Mesendoderm (in vitro differentiated cells): ENCODE data around the gene TAAR8.
"Not testable (repeated sequence)": the region's sequence is repeated elsewhere in the genome, so short reads cannot be mapped to it uniquely, and the experiment has no call there.

Experiments
- DNase-seq: peaks from one replicate; pipeline ENCODE4 v3.0.0; 2013
- H2AK5ac ChIP-seq: 2 replicates; pipeline ENCODE4 v1.6.1; 2013; ENCODE audit warnings: low read length, inconsistent platforms
- H2BK120ac ChIP-seq: 2 replicates; pipeline ENCODE4 v1.6.1; 2013; ENCODE audit warnings: low read depth, mild to moderate bottlenecking, low read length, moderate library complexity, mixed read lengths
- H2BK15ac ChIP-seq: replicated peaks from 2 replicates; pipeline ENCODE4 v1.6.1; 2013; ENCODE audit warnings: low read depth, mild to moderate bottlenecking, moderate library complexity
- H2BK5ac ChIP-seq: 2 replicates; pipeline ENCODE4 v1.6.1; 2013; ENCODE audit warnings: low read length, inconsistent platforms
- H3K18ac ChIP-seq: 2 replicates; pipeline ENCODE4 v1.6.1; 2013; ENCODE audit warnings: mild to moderate bottlenecking, low read length, mixed read lengths
- H3K23ac ChIP-seq: one replicate; pipeline ENCODE4 v1.6.1; 2013; ENCODE audit warnings: low read length
- H3K27ac ChIP-seq: 2 replicates; pipeline ENCODE4 v1.5.1; 2013; ENCODE audit warnings: low read depth, mild to moderate bottlenecking, inconsistent platforms, low read length, moderate library complexity
- H3K27me3 ChIP-seq: 2 replicates; pipeline ENCODE4 v1.6.1; 2013; ENCODE audit warnings: low read length, control low read depth, mild to moderate bottlenecking, inconsistent platforms; ENCODE audit not compliant: insufficient read depth, poor library complexity
- H3K36me3 ChIP-seq: 2 replicates; pipeline ENCODE4 v1.6.1; 2013; ENCODE audit warnings: low read length, inconsistent platforms; ENCODE audit not compliant: control insufficient read depth, insufficient read depth
- H3K4ac ChIP-seq: one replicate; pipeline ENCODE4 v1.6.1; 2013; ENCODE audit warnings: low read depth, mild to moderate bottlenecking, low read length, moderate library complexity
- H3K4me1 ChIP-seq: 2 replicates; pipeline ENCODE4 v1.6.1; 2013; ENCODE audit warnings: low read depth, low read length, inconsistent platforms; ENCODE audit not compliant: control insufficient read depth
- H3K4me2 ChIP-seq: 2 replicates; pipeline ENCODE4 v1.6.1; 2013; ENCODE audit warnings: low read length
- H3K4me3 ChIP-seq: 2 replicates; pipeline ENCODE4 v1.5.1; 2013; ENCODE audit warnings: mild to moderate bottlenecking, low read length
- H3K56ac ChIP-seq: one replicate; pipeline ENCODE4 v1.6.1; 2013; ENCODE audit warnings: low read length
- H3K79me1 ChIP-seq: 2 replicates; pipeline ENCODE4 v1.6.1; 2013; ENCODE audit warnings: low read length, inconsistent platforms
- H3K79me2 ChIP-seq: 2 replicates; pipeline ENCODE4 v1.6.1; 2013; ENCODE audit warnings: mild to moderate bottlenecking, low read length; ENCODE audit not compliant: control insufficient read depth, insufficient read depth
- H3K9ac ChIP-seq: 2 replicates; pipeline ENCODE4 v1.6.1; 2013; ENCODE audit warnings: low read length, inconsistent platforms
- H4K5ac ChIP-seq: one replicate; pipeline ENCODE4 v1.6.1; 2013; ENCODE audit warnings: low read length
- H4K8ac ChIP-seq: one replicate; pipeline ENCODE4 v1.6.1; 2013; ENCODE audit warnings: low read depth, mild to moderate bottlenecking, control low read depth, low read length, moderate library complexity
- WGBS: extraction: QIAGEN DNeasy Blood & Tissue Kit; methylation state at CpG from one replicate; pipeline ENCODE4 v1.1.7; 2013; ENCODE audit warnings: low lambda C conversion rate, missing lambda C conversion rate; ENCODE audit not compliant: insufficient coverage; ENCODE audit errors: extremely low coverage; 5-methylcytosine and 5-hydroxymethylcytosine counted together

TAAR8 gene

DNA sequence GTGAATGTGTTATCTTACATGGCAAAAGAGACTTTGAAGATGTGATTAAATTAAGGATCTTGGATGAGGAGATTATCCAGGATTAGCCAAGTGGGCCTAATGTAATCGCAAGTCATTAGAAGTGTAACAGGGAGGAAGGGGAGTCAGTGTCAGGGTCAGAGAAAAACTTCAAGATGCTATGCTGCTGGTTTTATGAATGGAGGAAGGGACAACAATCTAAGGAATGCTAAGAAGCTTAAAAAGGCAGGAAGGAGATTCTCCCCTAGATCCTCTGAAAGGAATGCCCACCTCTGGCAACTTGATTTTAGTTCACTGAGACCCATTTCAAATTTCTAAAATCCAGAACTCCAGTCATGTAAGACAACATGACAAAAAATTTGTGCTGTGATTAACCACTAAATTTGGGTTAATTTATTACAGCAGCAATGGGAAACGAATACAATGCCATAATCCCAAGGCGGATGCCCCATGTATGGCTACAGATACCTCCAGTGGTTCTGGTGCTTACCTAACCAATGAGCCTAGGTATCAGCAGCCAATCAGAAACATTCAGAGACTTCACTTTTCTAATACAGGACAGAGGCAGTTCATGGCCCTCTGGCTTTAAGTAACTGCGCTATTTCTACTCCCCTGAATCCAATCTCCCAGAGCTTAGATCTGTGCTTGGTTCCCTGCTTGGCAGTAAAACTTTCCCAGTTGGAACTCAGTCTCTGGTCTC is 3.6 kb upstream of the TAAR8 start:
- Histone ChIP-seq H3K23ac (no peak overlapping the region), H3K27ac (no peak overlapping the region), H2AK5ac (no peak overlapping the region), H4K5ac (no peak overlapping the region), H4K8ac (no peak overlapping the region), H2BK120ac (no peak overlapping the region), H3K4ac (no peak overlapping the region), H3K56ac (no peak overlapping the region), H3K18ac (no peak overlapping the region), H3K27me3 (no peaks in the 10 kb centered on the region), H3K4me2 (no peak overlapping the region), H2BK5ac (no peak overlapping the region), H3K79me1 (no peaks in the 10 kb centered on the region), H3K4me3 (no peak overlapping the region), H3K4me1 (no peaks in the 10 kb centered on the region), H3K9ac (no peak overlapping the region), H3K79me2 (no peaks in the 10 kb centered on the region), H3K36me3 (no peaks in the 10 kb centered on the region), H2BK15ac (no peak overlapping the region)
- no CpG with 5 or more reads among the region's 4 CpGs for WGBS
- peak; percentile 74 for DNase-seq

DNA sequence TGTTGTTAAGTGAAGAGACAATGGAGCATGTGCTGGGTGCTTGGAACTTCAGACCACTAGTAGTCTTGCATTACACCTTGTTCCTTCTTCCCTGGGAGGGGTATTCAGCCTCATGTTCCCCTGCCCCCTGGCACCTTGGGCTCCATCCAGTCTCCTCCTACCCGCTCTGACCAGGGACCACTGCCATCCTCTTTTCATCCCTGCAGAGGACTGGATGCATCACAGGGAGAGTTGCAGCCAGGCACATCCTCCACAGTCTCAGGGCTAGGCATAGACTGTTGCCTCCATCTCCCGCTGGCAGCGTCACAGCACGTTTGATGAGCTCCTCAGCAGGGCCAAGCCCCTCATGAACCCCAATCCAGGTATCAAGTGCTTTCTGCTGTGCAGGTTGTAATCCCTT is 1.3 kb upstream of the TAAR8 start:
- no CpG with 5 or more reads among the region's 4 CpGs for WGBS
- Histone ChIP-seq H3K79me2 (no peaks in the 10 kb centered on the region), H3K4ac (no peak overlapping the region), H3K4me3 (no peak overlapping the region), H3K18ac (no peak overlapping the region), H3K36me3 (no peaks in the 10 kb centered on the region), H3K4me1 (no peaks in the 10 kb centered on the region), H3K27me3 (no peaks in the 10 kb centered on the region), H2BK5ac (no peak overlapping the region), H3K27ac (no peak overlapping the region), H2BK15ac (no peak overlapping the region), H3K4me2 (no peak overlapping the region), H4K8ac (no peak overlapping the region), H2AK5ac (no peak overlapping the region), H3K79me1 (no peaks in the 10 kb centered on the region), H3K23ac (no peak overlapping the region), H2BK120ac (no peak overlapping the region), H3K56ac (no peak overlapping the region), H3K9ac (no peak overlapping the region), H4K5ac (no peak overlapping the region)
- DNase-seq: no peak

DNA sequence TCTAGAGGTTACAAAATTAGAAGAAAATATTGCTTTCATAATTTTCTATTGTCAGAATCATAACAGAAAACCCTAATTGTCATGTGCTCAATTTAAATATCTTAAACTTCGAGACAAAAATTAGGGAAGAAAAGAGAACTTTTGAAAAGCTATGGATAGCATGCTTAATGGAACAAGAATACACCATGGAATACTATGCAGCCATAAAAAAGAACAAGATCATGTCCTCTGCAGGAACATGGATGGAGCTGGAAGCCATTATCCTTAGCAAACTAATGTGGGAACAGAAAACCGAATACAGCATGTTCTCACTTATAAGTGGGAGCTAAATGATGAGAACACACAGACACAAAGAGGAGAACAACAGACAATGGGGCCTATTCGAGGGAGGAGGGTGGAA is 7.6 kb downstream of the TAAR8 start:
- H3K27me3 ChIP-seq, H3K18ac ChIP-seq, H3K36me3 ChIP-seq, H3K23ac ChIP-seq, H2BK120ac ChIP-seq, H3K27ac ChIP-seq, H4K5ac ChIP-seq, H3K4me2 ChIP-seq, H4K8ac ChIP-seq, H3K4ac ChIP-seq, DNase-seq, H3K79me1 ChIP-seq, H2AK5ac ChIP-seq, H3K79me2 ChIP-seq, H3K56ac ChIP-seq, H3K9ac ChIP-seq, H2BK5ac ChIP-seq, H3K4me3 ChIP-seq, H2BK15ac ChIP-seq, H3K4me1 ChIP-seq: not testable (repeated sequence)
- no CpG with 5 or more reads among the region's 3 CpGs for WGBS

DNA sequence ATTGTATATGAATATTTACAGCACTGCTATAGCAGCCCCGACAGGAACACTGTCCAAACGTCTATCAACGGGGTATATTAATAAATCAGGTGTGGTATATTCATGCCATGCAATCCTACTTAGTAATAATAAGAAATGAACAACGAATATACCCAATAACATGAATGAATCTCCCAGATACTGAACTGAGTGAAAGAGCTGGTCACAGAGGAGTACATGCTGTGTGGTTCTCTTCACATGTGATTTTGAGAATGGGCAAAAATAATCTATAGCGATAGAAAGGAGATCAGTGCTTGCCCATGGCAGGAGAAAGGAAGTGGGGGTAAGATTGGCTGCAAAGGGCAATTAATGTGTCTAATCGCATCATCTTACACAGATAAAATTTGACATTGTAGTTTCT is 13.9 kb downstream of the TAAR8 start:
- Histone ChIP-seq H3K4me2 (no peak overlapping the region), H3K9ac (no peak overlapping the region), H3K4me3 (no peak overlapping the region), H3K36me3 (no peaks in the 10 kb centered on the region), H3K23ac (no peak overlapping the region), H3K4me1 (no peaks in the 10 kb centered on the region), H3K27me3 (no peaks in the 10 kb centered on the region), H3K4ac (no peak overlapping the region), H3K79me1 (no peaks in the 10 kb centered on the region), H3K56ac (no peak overlapping the region), H2BK120ac (no peak overlapping the region), H2AK5ac (no peak overlapping the region), H3K27ac (no peak overlapping the region), H3K18ac (no peak overlapping the region), H2BK5ac (no peak overlapping the region), H4K5ac (no peak overlapping the region), H3K79me2 (no peaks in the 10 kb centered on the region), H4K8ac (no peak overlapping the region), H2BK15ac (no peak overlapping the region)
- no peak for DNase-seq
- no CpG with 5 or more reads among the region's 6 CpGs for WGBS

DNA sequence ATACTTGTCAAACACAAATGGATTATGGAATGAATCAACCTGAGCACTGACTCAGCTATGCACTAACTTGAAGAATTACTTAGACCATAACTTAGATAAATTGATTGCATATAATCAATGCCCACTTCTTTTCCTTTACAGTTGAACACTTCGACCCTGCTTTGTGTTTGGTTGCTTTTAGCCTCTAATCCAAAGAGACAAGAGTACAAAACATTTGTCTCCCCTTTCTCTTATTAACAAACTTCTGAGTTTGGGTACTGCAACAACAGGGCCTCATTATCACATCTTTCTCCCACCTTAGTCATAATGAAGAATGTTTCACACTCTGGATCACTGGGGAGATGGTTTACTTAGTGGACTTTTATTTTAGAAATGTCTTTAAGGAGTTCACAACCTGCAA is 15.1 kb downstream of the TAAR8 start:
- Histone ChIP-seq H2BK15ac (no peak overlapping the region), H3K23ac (no peak overlapping the region), H3K27ac (no peak overlapping the region), H4K5ac (no peak overlapping the region), H3K4me3 (no peak overlapping the region), H3K4me1 (no peaks in the 10 kb centered on the region), H3K79me2 (no peaks in the 10 kb centered on the region), H2BK5ac (no peak overlapping the region), H3K4ac (no peak overlapping the region), H3K27me3 (no peaks in the 10 kb centered on the region), H2AK5ac (no peak overlapping the region), H3K79me1 (no peaks in the 10 kb centered on the region), H3K56ac (no peak overlapping the region), H3K9ac (no peak overlapping the region), H3K36me3 (no peaks in the 10 kb centered on the region), H4K8ac (no peak overlapping the region), H2BK120ac (no peak overlapping the region), H3K18ac (no peak overlapping the region), H3K4me2 (no peak overlapping the region)
- no peak for DNase-seq
- WGBS: no CpG with 5 or more reads among the region's 1 CpG

DNA sequence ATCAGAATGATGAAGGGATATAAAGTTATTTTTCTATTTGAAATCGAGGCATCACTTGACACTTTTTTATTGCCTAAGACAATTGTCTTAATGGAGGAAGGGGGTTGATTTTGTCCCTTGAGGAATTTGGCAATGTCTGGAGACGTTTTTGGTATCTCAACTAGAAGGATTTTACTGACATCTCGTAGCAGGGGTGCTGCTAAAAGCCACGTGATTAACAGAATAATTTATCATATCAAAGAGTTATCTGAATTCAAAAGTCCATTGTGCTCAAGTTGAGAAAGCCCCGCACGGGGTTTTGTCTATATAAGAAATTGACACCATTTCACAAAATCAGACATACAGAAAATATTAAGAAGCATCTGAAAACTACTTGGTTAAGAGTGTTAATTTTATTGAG is 16.1 kb downstream of the TAAR8 start:
- no peak overlapping the region for H3K4me2 ChIP-seq
- no peak overlapping the region for H3K4ac ChIP-seq
- H3K4me1 ChIP-seq: no peaks in the 10 kb centered on the region
- H3K36me3 ChIP-seq: no peaks in the 10 kb centered on the region
- no peak overlapping the region for H2BK120ac ChIP-seq
- H3K27me3 ChIP-seq: no peaks in the 10 kb centered on the region
- H3K79me1 ChIP-seq: no peaks in the 10 kb centered on the region
- no peak overlapping the region for H2BK5ac ChIP-seq
- no peak overlapping the region for H3K9ac ChIP-seq
- no peak overlapping the region for H2BK15ac ChIP-seq
- WGBS: no CpG with 5 or more reads among the region's 6 CpGs
- no peak overlapping the region for H3K18ac ChIP-seq
- no peak overlapping the region for H4K8ac ChIP-seq
- H3K56ac ChIP-seq: no peak overlapping the region
- no peak overlapping the region for H4K5ac ChIP-seq
- no peak overlapping the region for H3K4me3 ChIP-seq
- no peak for DNase-seq
- H2AK5ac ChIP-seq: no peak overlapping the region
- H3K79me2 ChIP-seq: no peaks in the 10 kb centered on the region
- no peak overlapping the region for H3K27ac ChIP-seq
- no peak overlapping the region for H3K23ac ChIP-seq
